GM23338 (cell line): ENCODE measurements around the gene CNTNAP5. TPM values are rescaled to one million over a fixed set of nuclear protein-coding genes. Genes with fewer than 3 reads are reported as not detected.

Experiments
- ATAC-seq: fragments of 200-7000 bp; cut with Tn5 transposase; 3 replicates; pipeline ENCODE4 v1.9.1; 2020
- DNase-seq: peaks from one replicate; pipeline ENCODE4 v3.0.0-alpha.2; 2015; ENCODE audit warnings: low spot score
- H2AFZ ChIP-seq: fragments of 200-600 bp; sonication (generic); 2 replicates; pipeline ENCODE4 v1.8.0; 2016; ENCODE audit warnings: antibody characterized with exemption, mild to moderate bottlenecking, moderate library complexity
- H3F3A ChIP-seq: fragments of 200-600 bp; sonication (generic); replicated peaks from 2 replicates; pipeline ENCODE4 v1.8.0; 2017; ENCODE audit warnings: antibody characterized with exemption, mixed run types, low read depth
- H3K27ac ChIP-seq: fragments of 200-600 bp; sonication (generic); 2 replicates; pipeline ENCODE4 v1.6.1; 2016; ENCODE audit warnings: low read depth
- H3K27me3 ChIP-seq: fragments of 200-600 bp; sonication (generic); 2 replicates; pipeline ENCODE4 v1.8.0; 2016; ENCODE audit warnings: mild to moderate bottlenecking, mixed run types, moderate library complexity; ENCODE audit not compliant: insufficient read depth
- H3K36me3 ChIP-seq: fragments of 200-600 bp; sonication (generic); 2 replicates; pipeline ENCODE4 v1.8.0; 2016; ENCODE audit warnings: mild to moderate bottlenecking; ENCODE audit not compliant: insufficient read depth
- H3K4me1 ChIP-seq: fragments of 200-600 bp; sonication (generic); 2 replicates; pipeline ENCODE4 v1.8.0; 2016; ENCODE audit warnings: mild to moderate bottlenecking, moderate library complexity; ENCODE audit not compliant: insufficient read depth
- H3K4me2 ChIP-seq: fragments of 200-600 bp; sonication (generic); 2 replicates; pipeline ENCODE4 v1.7.1; 2017; ENCODE audit warnings: mixed run types
- H3K4me3 ChIP-seq: fragments of 200-600 bp; sonication (generic); 2 replicates; pipeline ENCODE4 v1.6.1; 2016; ENCODE audit warnings: mixed run types
- H3K79me2 ChIP-seq: fragments of 200-600 bp; sonication (generic); replicated peaks from 2 replicates; pipeline ENCODE4 v1.8.0; 2017; ENCODE audit warnings: mild to moderate bottlenecking; ENCODE audit not compliant: insufficient read depth
- H3K9me2 ChIP-seq: fragments of 200-600 bp; sonication (generic); 2 replicates; pipeline ENCODE4 v1.8.0; 2017; ENCODE audit not compliant: insufficient read depth
- H4K20me1 ChIP-seq: fragments of 200-600 bp; sonication (generic); replicated peaks from 2 replicates; pipeline ENCODE4 v1.8.0; 2017; ENCODE audit warnings: mild to moderate bottlenecking; ENCODE audit not compliant: insufficient read depth
- H3K27ac Mint-ChIP-seq: 2 replicates; pipeline ENCODE4 v1.8.0; 2020; ENCODE audit warnings: inconsistent platforms, mild to moderate bottlenecking, moderate library complexity, mixed read lengths
- H3K27me3 Mint-ChIP-seq: 3 replicates; pipeline ENCODE4 v1.8.0; 2022; ENCODE audit warnings: low read depth, mild to moderate bottlenecking, moderate library complexity, mixed read lengths, inconsistent platforms; ENCODE audit not compliant: insufficient read depth, poor library complexity
- H3K36me3 Mint-ChIP-seq: 3 replicates; pipeline ENCODE4 v1.8.0; 2021; ENCODE audit warnings: low read depth, mild to moderate bottlenecking, inconsistent platforms, moderate library complexity, mixed read lengths
- H3K4me1 Mint-ChIP-seq: 3 replicates; pipeline ENCODE4 v1.8.0; 2020; ENCODE audit warnings: mild to moderate bottlenecking, inconsistent platforms, mixed read lengths
- H3K4me3 Mint-ChIP-seq: 3 replicates; pipeline ENCODE4 v1.8.0; 2021; ENCODE audit warnings: moderate library complexity, mild to moderate bottlenecking, inconsistent platforms, mixed read lengths
- H3K9me3 Mint-ChIP-seq: 3 replicates; pipeline ENCODE4 v1.8.0; 2020; ENCODE audit warnings: moderate library complexity, mild to moderate bottlenecking, inconsistent platforms, mixed read lengths
- CREB1 ChIP-seq: fragments of 250-450 bp; sonication (Bioruptor Pico); IDR thresholded peaks from 2 replicates; pipeline ENCODE4 v1.5.0; 2020; ENCODE audit warnings: low read depth, mild to moderate bottlenecking, moderate library complexity
- POLR2AphosphoS5 ChIP-seq: IDR thresholded peaks from 2 replicates; pipeline ENCODE4 v1.6.1; 2016; ENCODE audit warnings: antibody characterized with exemption, low read depth
- STAT1 ChIP-seq: IDR thresholded peaks from one replicate; pipeline ENCODE4 v1.6.1; 2016; ENCODE audit warnings: antibody characterized with exemption; ENCODE audit not compliant: unreplicated experiment
- ZNF114 ChIP-seq: fragments of 250-450 bp; sonication (Bioruptor Pico); IDR thresholded peaks from 2 replicates; pipeline ENCODE4 v1.5.0; 2020; ENCODE audit warnings: mild to moderate bottlenecking, moderate library complexity
- polyA plus RNA-seq: library from polyadenylated mRNA; unstranded; fragments of >200 nt; fragmentation: Nextera tagmentation; extraction: Ambion mirVana; gene quantifications from 2 replicates; pipeline ENCODE4 v1.2.1, GENCODE V29; 2016
- total RNA-seq: library from RNA; depleted of rRNA; stranded (reverse); fragments of >200 nt; shearing (Covaris generic); gene quantifications from 2 replicates; pipeline ENCODE4 v1.2.3, GENCODE V29; 2014
- TF ChIP-seq, protein P1 (sequence below), 2 experiments: fragments of 200-600 bp in 1 of 2; sonication (generic) in 1 of 2; conservative IDR thresholded peaks; 2 replicates each; pipeline versions ENCODE4 v1.5.1 to v1.6.1; 2016 to 2017; ENCODE audit warnings: antibody characterized with exemption in 2 of 2, low read depth in 2 of 2, mild to moderate bottlenecking in 2 of 2, moderate library complexity in 1 of 2
- TF ChIP-seq, protein P2 (sequence below): IDR thresholded peaks from one replicate; pipeline ENCODE4 v1.6.1; 2018; ENCODE audit warnings: antibody characterized with exemption; ENCODE audit not compliant: unreplicated experiment

The CNTNAP5 gene
- total and polyA plus RNA-seq, 2 experiments from 2014 or later, result 0.49 to 0.50 TPM

DNA sequence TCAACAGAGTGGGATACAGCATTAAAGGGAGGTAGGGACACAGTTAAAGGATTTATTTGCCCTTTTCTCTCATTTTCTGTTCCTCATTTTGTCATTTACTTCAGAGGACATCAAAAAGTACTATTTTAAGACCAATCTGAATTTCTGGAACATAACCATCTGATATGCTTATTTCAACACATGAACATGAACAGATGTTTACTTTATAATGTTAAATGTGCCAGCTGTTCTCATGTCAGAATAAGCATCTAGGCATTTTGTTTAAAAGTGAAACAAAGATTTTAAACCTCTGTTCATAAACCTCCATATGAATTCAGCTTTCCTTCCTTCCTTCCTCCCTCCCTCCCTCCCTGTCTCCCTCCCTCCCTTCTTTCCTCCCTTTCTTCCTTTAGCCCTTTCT is 677.7 kb downstream of the CNTNAP5 start (continued):
- TF ChIP-seq, protein P1, sequence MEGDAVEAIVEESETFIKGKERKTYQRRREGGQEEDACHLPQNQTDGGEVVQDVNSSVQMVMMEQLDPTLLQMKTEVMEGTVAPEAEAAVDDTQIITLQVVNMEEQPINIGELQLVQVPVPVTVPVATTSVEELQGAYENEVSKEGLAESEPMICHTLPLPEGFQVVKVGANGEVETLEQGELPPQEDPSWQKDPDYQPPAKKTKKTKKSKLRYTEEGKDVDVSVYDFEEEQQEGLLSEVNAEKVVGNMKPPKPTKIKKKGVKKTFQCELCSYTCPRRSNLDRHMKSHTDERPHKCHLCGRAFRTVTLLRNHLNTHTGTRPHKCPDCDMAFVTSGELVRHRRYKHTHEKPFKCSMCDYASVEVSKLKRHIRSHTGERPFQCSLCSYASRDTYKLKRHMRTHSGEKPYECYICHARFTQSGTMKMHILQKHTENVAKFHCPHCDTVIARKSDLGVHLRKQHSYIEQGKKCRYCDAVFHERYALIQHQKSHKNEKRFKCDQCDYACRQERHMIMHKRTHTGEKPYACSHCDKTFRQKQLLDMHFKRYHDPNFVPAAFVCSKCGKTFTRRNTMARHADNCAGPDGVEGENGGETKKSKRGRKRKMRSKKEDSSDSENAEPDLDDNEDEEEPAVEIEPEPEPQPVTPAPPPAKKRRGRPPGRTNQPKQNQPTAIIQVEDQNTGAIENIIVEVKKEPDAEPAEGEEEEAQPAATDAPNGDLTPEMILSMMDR (conservative IDR thresholded peaks at IDR 0.05; ENCODE audit: low read depth in 2 of 2), result no peak
- TF ChIP-seq ZNF114 (CRISPR knock-in tag) (no peak), CREB1 (CRISPR knock-in tag) (no peak)

- Mint-ChIP-seq H3K4me1 (no peaks in the 10 kb centered on the region), H3K36me3 (no peaks in the 10 kb centered on the region), H3K27ac (no peak overlapping the region), H3K4me3 (no peak overlapping the region), H3K27me3 (peaks cover 6% of the 10 kb centered on the region), H3K9me3 (no peaks in the 10 kb centered on the region; the same call in 2 of the 3 replicates)
- Histone ChIP-seq H2AFZ (no peak overlapping the region), H3K4me1 (0 out of 2 replicates have a peak, but pooled peaks cover 3% of the 10 kb centered on the region), H3K4me3 (no peak overlapping the region), H3K4me2 (no peak overlapping the region), H3K9me2 (peaks cover 13% of the 10 kb centered on the region; the same call in 1 of the 2 replicates), H3F3A (no peaks in the 10 kb centered on the region), H4K20me1 (no peaks in the 10 kb centered on the region), H3K36me3 (no peaks in the 10 kb centered on the region), H3K27me3 (no peaks in the 10 kb centered on the region), H3K27ac (no peak overlapping the region), H3K79me2 (no peaks in the 10 kb centered on the region)
- DNase-seq (no peak), ATAC-seq (no peak)
- TF ChIP-seq, protein P2, sequence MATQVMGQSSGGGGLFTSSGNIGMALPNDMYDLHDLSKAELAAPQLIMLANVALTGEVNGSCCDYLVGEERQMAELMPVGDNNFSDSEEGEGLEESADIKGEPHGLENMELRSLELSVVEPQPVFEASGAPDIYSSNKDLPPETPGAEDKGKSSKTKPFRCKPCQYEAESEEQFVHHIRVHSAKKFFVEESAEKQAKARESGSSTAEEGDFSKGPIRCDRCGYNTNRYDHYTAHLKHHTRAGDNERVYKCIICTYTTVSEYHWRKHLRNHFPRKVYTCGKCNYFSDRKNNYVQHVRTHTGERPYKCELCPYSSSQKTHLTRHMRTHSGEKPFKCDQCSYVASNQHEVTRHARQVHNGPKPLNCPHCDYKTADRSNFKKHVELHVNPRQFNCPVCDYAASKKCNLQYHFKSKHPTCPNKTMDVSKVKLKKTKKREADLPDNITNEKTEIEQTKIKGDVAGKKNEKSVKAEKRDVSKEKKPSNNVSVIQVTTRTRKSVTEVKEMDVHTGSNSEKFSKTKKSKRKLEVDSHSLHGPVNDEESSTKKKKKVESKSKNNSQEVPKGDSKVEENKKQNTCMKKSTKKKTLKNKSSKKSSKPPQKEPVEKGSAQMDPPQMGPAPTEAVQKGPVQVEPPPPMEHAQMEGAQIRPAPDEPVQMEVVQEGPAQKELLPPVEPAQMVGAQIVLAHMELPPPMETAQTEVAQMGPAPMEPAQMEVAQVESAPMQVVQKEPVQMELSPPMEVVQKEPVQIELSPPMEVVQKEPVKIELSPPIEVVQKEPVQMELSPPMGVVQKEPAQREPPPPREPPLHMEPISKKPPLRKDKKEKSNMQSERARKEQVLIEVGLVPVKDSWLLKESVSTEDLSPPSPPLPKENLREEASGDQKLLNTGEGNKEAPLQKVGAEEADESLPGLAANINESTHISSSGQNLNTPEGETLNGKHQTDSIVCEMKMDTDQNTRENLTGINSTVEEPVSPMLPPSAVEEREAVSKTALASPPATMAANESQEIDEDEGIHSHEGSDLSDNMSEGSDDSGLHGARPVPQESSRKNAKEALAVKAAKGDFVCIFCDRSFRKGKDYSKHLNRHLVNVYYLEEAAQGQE, result no peak
- TF ChIP-seq POLR2AphosphoS5, result no peak
- no peak for TF ChIP-seq STAT1
Measured at GRCh38 chr2:124704071-124704925, 679.2 kb downstream of the CNTNAP5 start.

- Histone ChIP-seq H3K4me3 (no peak overlapping the region), H4K20me1 (no peaks in the 10 kb centered on the region), H2AFZ (peak overlapping the region; percentile 18; the same call in 1 of the 2 replicates), H3K27ac (no peak overlapping the region), H3K9me2 (peaks cover 8% of the 10 kb centered on the region; the same call in 1 of the 2 replicates), H3K27me3 (no peaks in the 10 kb centered on the region), H3K36me3 (no peaks in the 10 kb centered on the region), H3K79me2 (no peaks in the 10 kb centered on the region), H3K4me2 (no peak overlapping the region), H3K4me1 (0 out of 2 replicates have a peak, but pooled peaks cover 3% of the 10 kb centered on the region), H3F3A (no peaks in the 10 kb centered on the region)
- no peak for TF ChIP-seq ZNF114 (CRISPR knock-in tag)
- Mint-ChIP-seq H3K9me3 (no peaks in the 10 kb centered on the region), H3K36me3 (0 out of 3 replicates have a peak, but pooled peaks cover 3% of the 10 kb centered on the region), H3K27ac (no peak overlapping the region), H3K4me1 (no peaks in the 10 kb centered on the region), H3K4me3 (no peak overlapping the region), H3K27me3 (peaks cover 3% of the 10 kb centered on the region)
- DNase-seq (no peak), ATAC-seq (no peak)
Measured at GRCh38 chr2:124708661-124709060, 683.6 kb downstream of the CNTNAP5 start.
